Measurements from ENCODE around the gene MSRB1. TPM values are rescaled to one million over a fixed set of nuclear protein-coding genes. Genes with fewer than 3 reads are reported as not detected.

MSRB1 gene
- total and polyA plus RNA-seq, 2 of the 13 experiments (the other 11 are each of a cell fraction or from before 2014, with no cell fraction given) = 32.1 to 75.4 TPM

DNA sequence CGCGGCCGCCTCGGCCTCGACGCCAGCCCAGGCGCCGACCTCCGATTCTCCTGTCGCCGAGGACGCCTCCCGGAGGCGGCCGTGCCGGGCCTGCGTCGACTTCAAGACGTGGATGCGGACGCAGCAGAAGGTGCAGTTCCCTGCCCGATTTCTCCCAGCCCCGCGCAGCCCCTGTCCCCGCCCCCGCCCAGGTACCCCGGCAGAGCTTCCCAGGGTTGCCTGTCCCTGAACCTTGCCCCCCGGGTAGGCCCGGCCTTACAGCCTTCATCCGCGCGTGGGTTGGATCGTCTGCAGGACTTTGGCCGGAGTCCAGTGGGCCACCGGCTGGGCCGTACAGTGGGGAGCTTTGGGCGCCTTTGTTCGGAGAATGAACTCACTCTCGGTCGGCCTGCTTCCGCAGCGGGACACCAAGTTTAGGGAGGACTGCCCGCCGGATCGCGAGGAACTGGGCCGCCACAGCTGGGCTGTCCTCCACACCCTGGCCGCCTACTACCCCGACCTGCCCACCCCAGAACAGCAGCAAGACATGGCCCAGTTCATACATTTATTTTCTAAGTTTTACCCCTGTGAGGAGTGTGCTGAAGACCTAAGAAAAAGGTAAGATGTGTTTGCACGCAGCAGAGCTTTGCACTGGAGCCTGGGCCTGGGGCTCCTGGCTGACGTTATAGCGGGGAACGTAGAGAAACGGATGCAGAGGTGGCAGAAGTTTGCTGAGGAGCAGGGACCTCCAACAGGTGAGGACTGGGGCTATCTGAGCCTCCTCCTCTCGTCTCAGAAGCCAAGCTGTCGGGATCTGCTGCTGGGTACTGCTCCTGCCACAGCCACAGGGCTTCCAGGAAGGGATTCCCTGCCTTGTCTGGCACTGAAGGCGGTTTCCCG lies 41.6 kb upstream of the MSRB1 start (continued):
- TF ChIP-seq ZNF891 (CRISPR knock-in tag; IDR thresholded peaks at IDR 0.05) (no peak), SP2 (CRISPR knock-in tag; IDR thresholded peaks at IDR 0.05) (no peak), ZNF609 (CRISPR knock-in tag; IDR thresholded peaks at IDR 0.05; ENCODE audit: borderline replicate concordance) (no peak), LCORL (IDR thresholded peaks at IDR 0.05) (no peak), LCORL (CRISPR knock-in tag; IDR thresholded peaks at IDR 0.05) (peak; percentile 54; the same call in 1 of the 2 replicates), ZHX1 (CRISPR knock-in tag; IDR thresholded peaks at IDR 0.05; ENCODE audit: low read depth) (no peak; the same call in 1 of the 2 replicates), ZNF776 (CRISPR knock-in tag; IDR thresholded peaks at IDR 0.05) (no peak), ZNF562 (CRISPR knock-in tag; IDR thresholded peaks at IDR 0.05; ENCODE audit: borderline replicate concordance) (no peak), ZNF350 (CRISPR knock-in tag; IDR thresholded peaks at IDR 0.05; ENCODE audit: borderline replicate concordance, low read depth) (0 out of 2 replicates have a peak, but pooled peaks have one; percentile 56), KDM6A (CRISPR knock-in tag; IDR thresholded peaks at IDR 0.05; ENCODE audit: low read depth) (no peak), ZNF468 (CRISPR knock-in tag; IDR thresholded peaks at IDR 0.05) (no peak), LBX2 (CRISPR knock-in tag; IDR thresholded peaks at IDR 0.05; ENCODE audit: borderline replicate concordance) (peak; percentile 62; the same call in 1 of the 2 replicates), DNMT1 (CRISPR knock-in tag; IDR thresholded peaks at IDR 0.05) (no peak), ZNF235 (CRISPR knock-in tag; IDR thresholded peaks at IDR 0.05; ENCODE audit: borderline replicate concordance) (0 out of 2 replicates have a peak, but pooled peaks have one; percentile 67), RAD21 (CRISPR knock-in tag; IDR thresholded peaks at IDR 0.05) (no peak; the same call in 1 of the 2 replicates), POLR2AphosphoS5 (IDR thresholded peaks at IDR 0.05; ENCODE audit: low read depth, low read length) (peak; percentile 12), BRD4 (CRISPR knock-in tag; IDR thresholded peaks at IDR 0.05) (no peak), ZNF263 (CRISPR knock-in tag; IDR thresholded peaks at IDR 0.05) (peak; percentile 95)
- TF ChIP-seq, protein P1, sequence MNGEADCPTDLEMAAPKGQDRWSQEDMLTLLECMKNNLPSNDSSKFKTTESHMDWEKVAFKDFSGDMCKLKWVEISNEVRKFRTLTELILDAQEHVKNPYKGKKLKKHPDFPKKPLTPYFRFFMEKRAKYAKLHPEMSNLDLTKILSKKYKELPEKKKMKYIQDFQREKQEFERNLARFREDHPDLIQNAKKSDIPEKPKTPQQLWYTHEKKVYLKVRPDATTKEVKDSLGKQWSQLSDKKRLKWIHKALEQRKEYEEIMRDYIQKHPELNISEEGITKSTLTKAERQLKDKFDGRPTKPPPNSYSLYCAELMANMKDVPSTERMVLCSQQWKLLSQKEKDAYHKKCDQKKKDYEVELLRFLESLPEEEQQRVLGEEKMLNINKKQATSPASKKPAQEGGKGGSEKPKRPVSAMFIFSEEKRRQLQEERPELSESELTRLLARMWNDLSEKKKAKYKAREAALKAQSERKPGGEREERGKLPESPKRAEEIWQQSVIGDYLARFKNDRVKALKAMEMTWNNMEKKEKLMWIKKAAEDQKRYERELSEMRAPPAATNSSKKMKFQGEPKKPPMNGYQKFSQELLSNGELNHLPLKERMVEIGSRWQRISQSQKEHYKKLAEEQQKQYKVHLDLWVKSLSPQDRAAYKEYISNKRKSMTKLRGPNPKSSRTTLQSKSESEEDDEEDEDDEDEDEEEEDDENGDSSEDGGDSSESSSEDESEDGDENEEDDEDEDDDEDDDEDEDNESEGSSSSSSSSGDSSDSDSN (CRISPR knock-in tag; IDR thresholded peaks at IDR 0.05) = peak; percentile 49; the same call in 1 of the 2 replicates

Data from HepG2 (cell line).